PFSK-1 (cell line): ENCODE measurements around the gene DIS3L.

Experiments used
- FOXP2 ChIP-seq: optimal IDR thresholded peaks from 2 replicates; pipeline ENCODE3; 2011; ENCODE audit warnings: borderline replicate concordance, control low read depth, inconsistent platforms; ENCODE audit not compliant: insufficient read depth; ENCODE audit errors: extremely low read length, extremely low read depth
- POLR2AphosphoS5 ChIP-seq: IDR thresholded peaks from 2 replicates; pipeline ENCODE4 v1.6.1; 2012; ENCODE audit warnings: low read depth, mild to moderate bottlenecking, control low read depth, low read length, moderate library complexity
- REST ChIP-seq, 2 experiments: IDR thresholded peaks; 2 replicates each; pipeline versions ENCODE4 v1.6.1 to v1.8.0; 2011 to 2012; ENCODE audit warnings: low read depth in 2 of 2, low read length in 2 of 2, control low read depth in 1 of 2, inconsistent platforms in 1 of 2, mild to moderate bottlenecking in 1 of 2, moderate library complexity in 1 of 2; ENCODE audit not compliant: insufficient read depth in 1 of 2
- SIN3A ChIP-seq: IDR thresholded peaks from 2 replicates; pipeline ENCODE4 v1.6.1; 2012; ENCODE audit warnings: mild to moderate bottlenecking, low read length, moderate library complexity, borderline replicate concordance; ENCODE audit not compliant: insufficient read depth
- TAF1 ChIP-seq: IDR thresholded peaks from 2 replicates; pipeline ENCODE4 v1.6.1; 2012; ENCODE audit warnings: low read length, control low read depth, borderline replicate concordance; ENCODE audit not compliant: insufficient read depth

DIS3L gene

GRCh38 chr15:66269326-66270090 lies 23.9 kb upstream of the DIS3L start:
- TF ChIP-seq POLR2AphosphoS5, result no peak
- no peak for TF ChIP-seq REST (IDR thresholded peaks at IDR 0.05; ENCODE audit: insufficient read depth in 1 of 2, low read depth in 2 of 2, low read length in 2 of 2)
- no peak for TF ChIP-seq SIN3A
- TF ChIP-seq FOXP2, result no peak
- TF ChIP-seq TAF1, result no peak

GRCh38 chr15:66270932-66271331 lies 22.4 kb upstream of the DIS3L start:
- TF ChIP-seq SIN3A (no peak), POLR2AphosphoS5 (no peak), FOXP2 (no peak), TAF1 (no peak), REST (IDR thresholded peaks at IDR 0.05; ENCODE audit: insufficient read depth in 1 of 2, low read depth in 2 of 2, low read length in 2 of 2) (no peak)

- TF ChIP-seq REST (IDR thresholded peaks at IDR 0.05; ENCODE audit: insufficient read depth in 1 of 2, low read depth in 2 of 2, low read length in 2 of 2), result no peak
- TF ChIP-seq TAF1, result no peak
- no peak for TF ChIP-seq POLR2AphosphoS5
- no peak for TF ChIP-seq FOXP2
- no peak for TF ChIP-seq SIN3A
Observed at GRCh38 chr15:66275352-66275751, 18.0 kb upstream of the DIS3L start.

- no peak for TF ChIP-seq SIN3A
- TF ChIP-seq POLR2AphosphoS5, result no peak
- TF ChIP-seq REST (IDR thresholded peaks at IDR 0.05; ENCODE audit: insufficient read depth in 1 of 2, low read depth in 2 of 2, low read length in 2 of 2), result no peak
- TF ChIP-seq FOXP2, result no peak
- TF ChIP-seq TAF1, result no peak
Observed at GRCh38 chr15:66276546-66276945, 16.8 kb upstream of the DIS3L start.
